HG03439 (cell line): Measurements from ENCODE around the gene ASB18.
"Not testable (repeated sequence)": the region's sequence is repeated elsewhere in the genome, so short reads cannot be mapped to it uniquely, and the experiment has no call there.

Source experiments
- ATAC-seq: cut with Tn5 transposase; IDR thresholded peaks from one replicate; pipeline ENCODE4 v1.9.1; 2021; ENCODE audit warnings: mild to moderate bottlenecking, moderate library complexity; ENCODE audit not compliant: unreplicated experiment

The ASB18 gene

GRCh38 chr2:236287656-236288055, 23.4 kb upstream of the ASB18 start:
- ATAC-seq: no peak

- no peak for ATAC-seq
Observed at GRCh38 chr2:236286873-236287545, 22.8 kb upstream of the ASB18 start.

- ATAC-seq: no peak
Observed at GRCh38 chr2:236284208-236284607, 20.0 kb upstream of the ASB18 start.

GRCh38 chr2:236282406-236282805, 18.2 kb upstream of the ASB18 start:
- no peak for ATAC-seq

- no peak for ATAC-seq
Observed at GRCh38 chr2:236281423-236281822, 17.2 kb upstream of the ASB18 start.

GRCh38 chr2:236273126-236273525, 8.9 kb upstream of the ASB18 start:
- no peak for ATAC-seq

GRCh38 chr2:236271851-236272250, 7.6 kb upstream of the ASB18 start:
- no peak for ATAC-seq

- ATAC-seq: not testable (repeated sequence)
Observed at GRCh38 chr2:236269876-236270275, 5.7 kb upstream of the ASB18 start.

GRCh38 chr2:236265675-236266074, 1.5 kb upstream of the ASB18 start:
- no peak for ATAC-seq

- no peak for ATAC-seq
Observed at GRCh38 chr2:236262238-236262637, 2.0 kb downstream of the ASB18 start.

GRCh38 chr2:236261452-236261851, 2.8 kb downstream of the ASB18 start:
- ATAC-seq: no peak

- ATAC-seq: no peak
Observed at GRCh38 chr2:236259371-236259770, 4.8 kb downstream of the ASB18 start.

GRCh38 chr2:236257575-236257974, 6.6 kb downstream of the ASB18 start:
- ATAC-seq: no peak

GRCh38 chr2:236257136-236257535, 7.1 kb downstream of the ASB18 start:
- ATAC-seq: no peak

GRCh38 chr2:236256366-236256985, 7.7 kb downstream of the ASB18 start:
- no peak for ATAC-seq

GRCh38 chr2:236254674-236255073, 9.5 kb downstream of the ASB18 start:
- no peak for ATAC-seq

GRCh38 chr2:236254001-236254400, 10.2 kb downstream of the ASB18 start:
- no peak for ATAC-seq

GRCh38 chr2:236252602-236253001, 11.6 kb downstream of the ASB18 start:
- ATAC-seq: no peak

GRCh38 chr2:236250909-236251579, 13.2 kb downstream of the ASB18 start:
- no peak for ATAC-seq

GRCh38 chr2:236250286-236250685, 13.9 kb downstream of the ASB18 start:
- ATAC-seq: no peak

- ATAC-seq: no peak
Observed at GRCh38 chr2:236249066-236249465, 15.1 kb downstream of the ASB18 start.

- ATAC-seq: no peak
Observed at GRCh38 chr2:236246711-236247246, 17.4 kb downstream of the ASB18 start.
